Uterus (tissue), 2 donors: Measurements from ENCODE around the gene RAC2.

Experiments used
- CTCF ChIP-seq, 4 experiments: fragments of 200-600 bp in 2 of 4; fragments of 450-650 bp in 2 of 4; sonication (generic) in 2 of 4; IDR thresholded peaks; one replicate each; pipeline ENCODE4 v1.5.1; 2016 to 2019; ENCODE audit warnings: antibody characterized with exemption in 4 of 4, mild to moderate bottlenecking in 2 of 4, moderate library complexity in 1 of 4
- POLR2A ChIP-seq, 2 donors: fragments of 450-650 bp; IDR thresholded peaks; one replicate each; pipeline ENCODE4 v1.6.1; 2016; ENCODE audit warnings: antibody characterized with exemption in 2 of 2, mild to moderate bottlenecking in 1 of 2, moderate library complexity in 1 of 2

- TF ChIP-seq CTCF (IDR thresholded peaks at IDR 0.05): no peak
- no peak for TF ChIP-seq POLR2A (IDR thresholded peaks at IDR 0.05)
Observed at GRCh38 chr22:37284126-37284804, 40.2 kb upstream of the RAC2 start.
